ENCODE data around the gene NMNAT1.
"Not testable (repeated sequence)": the region's sequence is repeated elsewhere in the genome, so short reads cannot be mapped to it uniquely, and the experiment has no call there.

NMNAT1 gene

GRCh38 chr1:9942939-9943788 lies at the start of gene NMNAT1, which contains the start of gene LZIC:
Gene NMNAT1, plus strand, starts transcription at chr1:9943475. Its CDS starts 28,599 bp downstream, at chr1:9972074.
Gene LZIC, minus strand, starts transcription at chr1:9943391. Its CDS starts 6,772 bp downstream, at chr1:9936619.
- no peak for FAIRE-seq

GRCh38 chr1:9894115-9894514 lies 49.2 kb upstream of the NMNAT1 start:
- no peak for FAIRE-seq

GRCh38 chr1:9900142-9901043 lies 42.9 kb upstream of the NMNAT1 start:
- no peak for FAIRE-seq

GRCh38 chr1:9901148-9902059 lies 41.9 kb upstream of the NMNAT1 start:
- no peak for FAIRE-seq

GRCh38 chr1:9902060-9902452 lies 41.2 kb upstream of the NMNAT1 start:
- FAIRE-seq: no peak

GRCh38 chr1:9903801-9904527 lies 39.3 kb upstream of the NMNAT1 start:
- no peak for FAIRE-seq

GRCh38 chr1:9904596-9904995 lies 38.7 kb upstream of the NMNAT1 start:
- FAIRE-seq: no peak

GRCh38 chr1:9905010-9905409 lies 38.3 kb upstream of the NMNAT1 start:
- FAIRE-seq: no peak

- FAIRE-seq: no peak
Measured at GRCh38 chr1:9906466-9906865, 36.8 kb upstream of the NMNAT1 start.

- FAIRE-seq: no peak
Measured at GRCh38 chr1:9907441-9907840, 35.8 kb upstream of the NMNAT1 start.

GRCh38 chr1:9908871-9909233 lies 34.4 kb upstream of the NMNAT1 start:
- no peak for FAIRE-seq

- no peak for FAIRE-seq
Measured at GRCh38 chr1:9909234-9910046, 33.8 kb upstream of the NMNAT1 start.

- no peak for FAIRE-seq
Measured at GRCh38 chr1:9910076-9910422, 33.2 kb upstream of the NMNAT1 start, which contains the start of gene CTNNBIP1. Gene CTNNBIP1, minus strand, starts transcription at chr1:9910269. Its CDS starts 38,205 bp downstream, at chr1:9872064.

GRCh38 chr1:9910423-9911178 lies 32.7 kb upstream of the NMNAT1 start:
- peak; percentile 93 for FAIRE-seq

- FAIRE-seq: no peak
Measured at GRCh38 chr1:9912264-9912936, 30.9 kb upstream of the NMNAT1 start.

- FAIRE-seq: no peak
Measured at GRCh38 chr1:9914610-9914937, 28.7 kb upstream of the NMNAT1 start.

- no peak for FAIRE-seq
Measured at GRCh38 chr1:9916452-9916851, 26.8 kb upstream of the NMNAT1 start.

- not testable (repeated sequence) for FAIRE-seq
Measured at GRCh38 chr1:9917495-9917894, 25.8 kb upstream of the NMNAT1 start.

GRCh38 chr1:9917901-9918300 lies 25.4 kb upstream of the NMNAT1 start:
- FAIRE-seq: no peak

GRCh38 chr1:9920606-9921005 lies 22.7 kb upstream of the NMNAT1 start:
- no peak for FAIRE-seq

Measured in A204.1 (cell line).